Endometrial microvascular endothelial cells (primary cell): Measurements from ENCODE around the gene POU4F3. TPM values are rescaled to one million over a fixed set of nuclear protein-coding genes. Genes with fewer than 3 reads are reported as not detected.
"Not testable (repeated sequence)": the region's sequence is repeated elsewhere in the genome, so short reads cannot be mapped to it uniquely, and the experiment has no call there.

Experiments used
- in situ Hi-C: cut with HindIII; loops from 2 replicates; pipeline ENCODE4 v1.10.0; 2017; ENCODE audit warnings: low sequenced_read_pairs, low pct_unique_long_range_greater_than_20kb; ENCODE audit errors: inconsistent ontology term
- total RNA-seq: library from RNA; depleted of rRNA; stranded (reverse); fragments of >200 nt; gene quantifications from one replicate; pipeline ENCODE4 v1.2.3, GENCODE V29; 2015; ENCODE audit errors: inconsistent ontology term

POU4F3 gene
- total RNA-seq, result not detected

- in situ Hi-C loops, result no loop called here
Measured at GRCh38 chr5:146338774-146339714, at the start of gene POU4F3. POU4F3 (plus strand) TSS chr5:146338839; CDS start chr5:146339113, 274 bp downstream.

- in situ Hi-C loops, result no loop called here
Measured at GRCh38 chr5:146290318-146290717, 48.3 kb upstream of the POU4F3 start.

- in situ Hi-C loops, result no loop called here
Measured at GRCh38 chr5:146291421-146292074, 47.1 kb upstream of the POU4F3 start.

GRCh38 chr5:146296245-146296644 lies 42.4 kb upstream of the POU4F3 start:
- in situ Hi-C loops, result no loop called here

GRCh38 chr5:146298920-146299319 lies 39.7 kb upstream of the POU4F3 start:
- in situ Hi-C loops, result not testable (repeated sequence)

- in situ Hi-C loops, result no loop called here
Measured at GRCh38 chr5:146301626-146302025, 37.0 kb upstream of the POU4F3 start.

GRCh38 chr5:146302406-146302805 lies 36.2 kb upstream of the POU4F3 start:
- in situ Hi-C loops, result no loop called here

GRCh38 chr5:146306838-146307237 lies 31.8 kb upstream of the POU4F3 start:
- in situ Hi-C loops, result no loop called here

- in situ Hi-C loops, result no loop called here
Measured at GRCh38 chr5:146307796-146308195, 30.8 kb upstream of the POU4F3 start.

- in situ Hi-C loops, result no loop called here
Measured at GRCh38 chr5:146310540-146310939, 28.1 kb upstream of the POU4F3 start.

- in situ Hi-C loops, result no loop called here
Measured at GRCh38 chr5:146311278-146311677, 27.4 kb upstream of the POU4F3 start.

GRCh38 chr5:146313027-146313426 lies 25.6 kb upstream of the POU4F3 start:
- in situ Hi-C loops, result no loop called here

GRCh38 chr5:146321571-146321970 lies 17.1 kb upstream of the POU4F3 start:
- in situ Hi-C loops, result no loop called here

GRCh38 chr5:146327257-146327870 lies 11.3 kb upstream of the POU4F3 start:
- in situ Hi-C loops, result no loop called here

- in situ Hi-C loops, result no loop called here
Measured at GRCh38 chr5:146327989-146328388, 10.7 kb upstream of the POU4F3 start.

- in situ Hi-C loops, result no loop called here
Measured at GRCh38 chr5:146329697-146330096, 8.9 kb upstream of the POU4F3 start.

GRCh38 chr5:146331423-146331822 lies 7.2 kb upstream of the POU4F3 start:
- in situ Hi-C loops, result no loop called here

- in situ Hi-C loops, result no loop called here
Measured at GRCh38 chr5:146334074-146334533, 4.5 kb upstream of the POU4F3 start.

GRCh38 chr5:146336197-146336596 lies 2.4 kb upstream of the POU4F3 start:
- in situ Hi-C loops, result no loop called here
